HFFc6 (cell line): ENCODE results near the gene MLLT1. TPM values are rescaled to one million over a fixed set of nuclear protein-coding genes. Genes with fewer than 3 reads are reported as not detected.

Source experiments
- DNase-seq: peaks from one replicate; pipeline ENCODE4 v3.0.0-alpha.2; 2018
- H3K27ac Mint-ChIP-seq: 2 replicates; pipeline ENCODE4 v1.8.0; 2020; ENCODE audit warnings: mild to moderate bottlenecking, mixed read lengths
- H3K27me3 Mint-ChIP-seq: 2 replicates; pipeline ENCODE4 v1.8.0; 2021; ENCODE audit warnings: mild to moderate bottlenecking, moderate library complexity, mixed read lengths; ENCODE audit not compliant: insufficient read depth
- H3K36me3 Mint-ChIP-seq: 2 replicates; pipeline ENCODE4 v1.8.0; 2021; ENCODE audit warnings: low read depth, mixed read lengths
- H3K4me1 Mint-ChIP-seq: 2 replicates; pipeline ENCODE4 v1.8.0; 2020; ENCODE audit warnings: low read depth, mixed read lengths
- H3K4me3 Mint-ChIP-seq: 2 replicates; pipeline ENCODE4 v1.8.0; 2020; ENCODE audit warnings: mild to moderate bottlenecking, moderate library complexity, mixed read lengths
- H3K9me3 Mint-ChIP-seq: 2 replicates; pipeline ENCODE4 v1.8.0; 2020; ENCODE audit warnings: mild to moderate bottlenecking, mixed read lengths
- CTCF ChIP-seq: fragments of 200-600 bp; sonication (generic); IDR thresholded peaks from 2 replicates; pipeline ENCODE4 v1.5.0; 2021; ENCODE audit warnings: antibody characterized with exemption, mild to moderate bottlenecking
- total RNA-seq, 6 experiments: library from RNA; stranded (reverse); fragmentation: NEBNext Ultra II Directional; extraction: Animal tissue kit (Norgen Biotek cat#: 25700); gene quantifications; 2 replicates in 1 of 6; 3 replicates in 5 of 6; pipeline ENCODE4 v1.2.3, GENCODE V29; 2021

Gene MLLT1
- total RNA-seq, 6 experiments from 2014 or later: 54.6 to 69.4 (median 59.5) TPM

- TF ChIP-seq CTCF: no peak
- Mint-ChIP-seq H3K36me3 (peaks cover 28% of the 10 kb centered on the region), H3K4me3 (peak overlapping the region; percentile 84), H3K4me1 (peaks cover 85% of the 10 kb centered on the region), H3K27me3 (no peaks in the 10 kb centered on the region; the same call in 1 of the 2 replicates), H3K27ac (peak overlapping the region; percentile 93), H3K9me3 (no peaks in the 10 kb centered on the region)
- DNase-seq: no peak
Measured at GRCh38 chr19:6274756-6275155, 5.0 kb downstream of the MLLT1 start.

GRCh38 chr19:6273701-6274601 lies 5.8 kb downstream of the MLLT1 start:
- peak overlapping the region; percentile 93 for H3K27ac Mint-ChIP-seq
- no peaks in the 10 kb centered on the region; the same call in 1 of the 2 replicates for H3K27me3 Mint-ChIP-seq

GRCh38 chr19:6272913-6273600 lies 6.7 kb downstream of the MLLT1 start:
- Mint-ChIP-seq H3K27ac (peak overlapping the region; percentile 93), H3K4me1 (peaks cover 76% of the 10 kb centered on the region), H3K9me3 (no peaks in the 10 kb centered on the region), H3K36me3 (peaks cover 24% of the 10 kb centered on the region), H3K4me3 (peak overlapping the region; percentile 84), H3K27me3 (no peaks in the 10 kb centered on the region; the same call in 1 of the 2 replicates)
- no peak for TF ChIP-seq CTCF
- DNase-seq: no peak

More at GRCh38 chr19:6273701-6274601, 5.8 kb downstream of the MLLT1 start:
- Mint-ChIP-seq H3K9me3 (no peaks in the 10 kb centered on the region), H3K4me1 (peaks cover 85% of the 10 kb centered on the region), H3K36me3 (peaks cover 28% of the 10 kb centered on the region), H3K4me3 (peak overlapping the region; percentile 84)
- no peak for TF ChIP-seq CTCF
- DNase-seq: peak; percentile 92

DNA sequence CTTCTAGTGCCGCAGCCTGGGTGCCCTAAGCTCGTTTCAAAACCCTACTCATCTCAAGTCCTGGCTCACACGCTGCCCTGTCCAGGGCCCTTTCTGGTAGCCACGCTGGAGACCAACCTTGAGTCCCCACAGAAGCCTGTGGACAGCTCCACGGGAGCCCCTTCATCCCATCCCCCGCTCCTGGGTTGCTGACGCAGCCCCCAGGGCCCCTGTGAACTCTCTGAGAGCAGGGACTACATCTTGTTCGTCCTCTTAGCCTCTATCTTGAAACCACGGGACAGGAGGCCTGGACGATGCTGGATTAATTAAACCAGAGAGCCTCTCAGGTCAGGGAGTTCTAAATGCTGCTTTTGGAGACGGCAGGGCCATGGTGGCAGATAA lies 7.4 kb downstream of the MLLT1 start:
- no peak; the same call in 1 of the 2 replicates for TF ChIP-seq CTCF
- Mint-ChIP-seq H3K36me3 (peaks cover 31% of the 10 kb centered on the region), H3K27me3 (no peaks in the 10 kb centered on the region; the same call in 1 of the 2 replicates), H3K27ac (peak overlapping the region; percentile 93), H3K4me3 (peak overlapping the region; percentile 84), H3K4me1 (peaks cover 70% of the 10 kb centered on the region), H3K9me3 (no peaks in the 10 kb centered on the region)
- DNase-seq: no peak

- H3K27me3 Mint-ChIP-seq: no peaks in the 10 kb centered on the region; the same call in 1 of the 2 replicates
- peak; percentile 65 for DNase-seq
- no peaks in the 10 kb centered on the region for H3K9me3 Mint-ChIP-seq
- peak overlapping the region; percentile 93 for H3K27ac Mint-ChIP-seq
- H3K4me1 Mint-ChIP-seq: peaks cover 64% of the 10 kb centered on the region
- H3K4me3 Mint-ChIP-seq: peak overlapping the region; percentile 84
- TF ChIP-seq CTCF: peak; percentile 29; the same call in 1 of the 2 replicates
- H3K36me3 Mint-ChIP-seq: peaks cover 34% of the 10 kb centered on the region
Measured at GRCh38 chr19:6271721-6272410, 7.9 kb downstream of the MLLT1 start.
